ENCODE measurements around the gene ZFYVE9.
"Not testable (repeated sequence)": the region's sequence is repeated elsewhere in the genome, so short reads cannot be mapped to it uniquely, and the experiment has no call there.

DNA sequence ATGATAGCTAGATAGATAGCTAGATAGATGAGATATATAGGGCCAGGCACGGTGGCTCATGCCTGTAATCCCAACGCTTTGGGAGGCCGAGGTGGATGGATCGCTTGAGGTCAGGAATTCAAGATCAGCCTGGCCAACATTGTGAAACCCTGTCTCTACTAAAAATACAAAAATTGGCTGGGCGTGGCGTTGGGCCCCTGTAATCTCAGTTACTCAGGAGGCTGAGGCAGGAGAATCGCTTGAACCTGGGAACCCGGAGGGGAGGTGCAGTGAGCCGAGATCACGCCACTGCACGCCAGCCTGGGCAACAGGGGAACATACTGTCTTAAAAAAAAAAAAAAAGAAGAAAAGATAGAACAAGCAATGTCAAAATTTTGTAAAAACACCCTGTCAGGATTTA, 8.6 kb downstream of the ZFYVE9 start:
- not testable (repeated sequence) for TF ChIP-seq POLR2A (IDR thresholded peaks at IDR 0.05; ENCODE audit: low read length); GATA1 (IDR thresholded peaks at IDR 0.05; ENCODE audit: low read depth, low read length)

All from erythroblast (primary cell).